Caco-2 (cell line): ENCODE measurements around the gene MRTFA. TPM values are rescaled to one million over a fixed set of nuclear protein-coding genes. Genes with fewer than 3 reads are reported as not detected.

ENCODE experiments used
- BruUV-seq: library from RNA; stranded (reverse); fragments of 400-500 nt; replicated peaks from 2 replicates; lab custom pipeline; 2021; lab: Mats Ljungman, UMichigan
- CTCF ChIA-PET: fragments of 300-600 bp; sonication (Branson Sonifier 250); formaldehyde crosslinking; loops from one replicate; lab custom pipeline; 2022; ENCODE audit warnings: antibody characterized with exemption; lab: Charles Lee
- POLR2A ChIA-PET: fragments of 300-600 bp; sonication (Branson Sonifier 250); formaldehyde crosslinking; loops from one replicate; lab custom pipeline; 2022; ENCODE audit warnings: antibody characterized with exemption; lab: Charles Lee
- DNase-seq, 2 experiments: peaks; one replicate each; pipeline versions ENCODE4 v3.0.0 to v3.0.0-alpha.2; 2020 to 2022
- H3K27me3 ChIP-seq: replicated peaks from 2 replicates; pipeline ENCODE4 v1.6.0; 2011; ENCODE audit warnings: low read length; ENCODE audit not compliant: control insufficient read depth, insufficient read depth
- H3K36me3 ChIP-seq: 2 replicates; pipeline ENCODE4 v1.5.1; 2011; ENCODE audit warnings: low read length; ENCODE audit not compliant: control insufficient read depth, insufficient read depth
- H3K4me1 ChIP-seq: fragments of 250-450 bp; sonication (Bioruptor Pico); 2 replicates; pipeline ENCODE4 v1.5.1; 2020; ENCODE audit warnings: mild to moderate bottlenecking
- H3K4me3 ChIP-seq: 2 replicates; pipeline ENCODE4 v1.5.1; 2011; ENCODE audit warnings: low read depth, mild to moderate bottlenecking, control low read depth, low read length
- H3K9me3 ChIP-seq: fragments of 250-450 bp; sonication (Bioruptor Pico); 2 replicates; pipeline ENCODE4 v1.5.1; 2020; ENCODE audit warnings: mild to moderate bottlenecking, moderate library complexity
- H3K27ac Mint-ChIP-seq: one replicate; pipeline ENCODE4 v1.8.0; 2022; ENCODE audit warnings: mixed read lengths; ENCODE audit not compliant: unreplicated experiment
- H3K27me3 Mint-ChIP-seq: one replicate; pipeline ENCODE4 v1.8.0; 2022; ENCODE audit warnings: mixed read lengths; ENCODE audit not compliant: insufficient read depth, unreplicated experiment
- H3K36me3 Mint-ChIP-seq: one replicate; pipeline ENCODE4 v1.8.0; 2022; ENCODE audit warnings: mild to moderate bottlenecking, mixed read lengths; ENCODE audit not compliant: insufficient read depth, unreplicated experiment
- H3K4me1 Mint-ChIP-seq: one replicate; pipeline ENCODE4 v1.8.0; 2022; ENCODE audit warnings: low read depth, mixed read lengths; ENCODE audit not compliant: unreplicated experiment
- H3K4me3 Mint-ChIP-seq: one replicate; pipeline ENCODE4 v1.8.0; 2022; ENCODE audit warnings: mild to moderate bottlenecking, moderate library complexity, mixed read lengths; ENCODE audit not compliant: unreplicated experiment
- H3K9me3 Mint-ChIP-seq: one replicate; pipeline ENCODE4 v1.8.0; 2022; ENCODE audit warnings: mixed read lengths; ENCODE audit not compliant: unreplicated experiment
- CTCF ChIP-seq, 2 experiments: fragments of 200-600 bp in 1 of 2; IDR thresholded peaks; 1 replicate in 1 of 2; 2 replicates in 1 of 2; pipeline versions ENCODE4 v1.5.1 to v1.8.0; 2011 to 2022; ENCODE audit warnings: antibody characterized with exemption in 1 of 2, control low read depth in 1 of 2, inconsistent platforms in 1 of 2, low read depth in 1 of 2, low read length in 1 of 2, mild to moderate bottlenecking in 1 of 2, moderate library complexity in 1 of 2; ENCODE audit not compliant: insufficient read depth in 1 of 2, severe bottlenecking in 1 of 2, unreplicated experiment in 1 of 2
- intact Hi-C: fragments of 100-400 bp; cut with micrococcal nuclease; formaldehyde crosslinking; loops from one replicate; pipeline ENCODE4 v1.10.0; 2022; ENCODE audit not compliant: unreplicated experiment
- total RNA-seq: library from RNA; stranded (reverse); gene quantifications from 2 replicates; pipeline ENCODE4 v1.2.3, GENCODE V29; 2022

MRTFA gene
- total RNA-seq, 1 experiment from 2014 or later: 38.7 TPM

- ChIA-PET POLR2A (no interaction called here), CTCF (no interaction called here)
- Histone ChIP-seq H3K4me1 (peaks cover 3% of the 10 kb centered on the region; the same call in 1 of the 2 replicates), H3K9me3 (no peaks in the 10 kb centered on the region), H3K4me3 (no peak overlapping the region), H3K27me3 (no peaks in the 10 kb centered on the region), H3K36me3 (no peaks in the 10 kb centered on the region)
- TF ChIP-seq CTCF (IDR thresholded peaks at IDR 0.05; ENCODE audit: insufficient read depth in 1 of 2, low read depth in 1 of 2, low read length in 1 of 2, severe bottlenecking in 1 of 2, unreplicated experiment in 1 of 2): no peak
- Mint-ChIP-seq H3K4me3 (no peak overlapping the region), H3K27ac (no peak overlapping the region), H3K36me3 (peaks cover 8% of the 10 kb centered on the region), H3K27me3 (no peaks in the 10 kb centered on the region), H3K9me3 (no peaks in the 10 kb centered on the region), H3K4me1 (no peaks in the 10 kb centered on the region)
- intact Hi-C loops: no loop called here
- DNase-seq: no peak
- no TSS peak for BruUV-seq
These were observed 58.3 kb downstream of the MRTFA start for GRCh38 chr22:40578171-40578570.

- Histone ChIP-seq H3K9me3 (no peaks in the 10 kb centered on the region), H3K4me1 (peaks cover 3% of the 10 kb centered on the region; the same call in 1 of the 2 replicates), H3K36me3 (no peaks in the 10 kb centered on the region), H3K27me3 (no peaks in the 10 kb centered on the region), H3K4me3 (no peak overlapping the region)
- no peak overlapping the region for H3K4me3 Mint-ChIP-seq
- no TSS peak for BruUV-seq
- intact Hi-C loops: no loop called here
- no peak for DNase-seq
- H3K27me3 Mint-ChIP-seq: no peaks in the 10 kb centered on the region
- ChIA-PET CTCF (no interaction called here), POLR2A (no interaction called here)
- no peaks in the 10 kb centered on the region for H3K9me3 Mint-ChIP-seq
- H3K4me1 Mint-ChIP-seq: no peaks in the 10 kb centered on the region
- no peak overlapping the region for H3K27ac Mint-ChIP-seq
- TF ChIP-seq CTCF (IDR thresholded peaks at IDR 0.05; ENCODE audit: insufficient read depth in 1 of 2, low read depth in 1 of 2, low read length in 1 of 2, severe bottlenecking in 1 of 2, unreplicated experiment in 1 of 2): no peak
- peaks cover 8% of the 10 kb centered on the region for H3K36me3 Mint-ChIP-seq
These were observed 63.5 kb downstream of the MRTFA start for GRCh38 chr22:40572976-40573375.

- no peak overlapping the region for H3K27ac Mint-ChIP-seq
- Histone ChIP-seq H3K4me3 (no peak overlapping the region), H3K4me1 (peaks cover 3% of the 10 kb centered on the region; the same call in 1 of the 2 replicates), H3K9me3 (no peaks in the 10 kb centered on the region), H3K36me3 (no peaks in the 10 kb centered on the region), H3K27me3 (no peaks in the 10 kb centered on the region)
- ChIA-PET CTCF (no interaction called here), POLR2A (no interaction called here)
- intact Hi-C loops: no loop called here
- no peaks in the 10 kb centered on the region for H3K4me1 Mint-ChIP-seq
- no peak for DNase-seq
- TF ChIP-seq CTCF (IDR thresholded peaks at IDR 0.05; ENCODE audit: insufficient read depth in 1 of 2, low read depth in 1 of 2, low read length in 1 of 2, severe bottlenecking in 1 of 2, unreplicated experiment in 1 of 2): no peak
- H3K36me3 Mint-ChIP-seq: peaks cover 8% of the 10 kb centered on the region
- BruUV-seq: no TSS peak
- no peaks in the 10 kb centered on the region for H3K9me3 Mint-ChIP-seq
- H3K27me3 Mint-ChIP-seq: no peaks in the 10 kb centered on the region
- no peak overlapping the region for H3K4me3 Mint-ChIP-seq
These were observed 64.6 kb downstream of the MRTFA start for GRCh38 chr22:40571887-40572286.
